IMR-90 (cell line): Measurements from ENCODE around the gene LFNG. TPM values are rescaled to one million over a fixed set of nuclear protein-coding genes. Genes with fewer than 3 reads are reported as not detected.
A peak's percentile ranks its signal among the peaks of the same experiment; 100 is the strongest.

Experiments
- ATAC-seq: fragments of 200-7000 bp; cut with Tn5 transposase; 2 replicates; pipeline ENCODE4 v1.9.1; 2020; ENCODE audit warnings: low read depth, mild to moderate bottlenecking, moderate library complexity
- BruUV-seq: library from RNA; stranded (reverse); fragments of 400-500 nt; replicated peaks from 2 replicates; lab custom pipeline; 2021; lab: Mats Ljungman, UMichigan
- CTCF ChIA-PET: fragments of 300-600 bp; formaldehyde crosslinking; extraction: SDS; loops from one replicate; lab custom pipeline; 2021; ENCODE audit warnings: antibody characterized with exemption; lab: Yijun Ruan, JAX
- POLR2A ChIA-PET: fragments of 300-600 bp; sonication (Branson Sonifier 250); formaldehyde crosslinking; loops from one replicate; lab custom pipeline; 2022; ENCODE audit warnings: antibody characterized with exemption; ENCODE audit not compliant: unreplicated experiment; lab: Charles Lee
- DNase-seq: peaks from one replicate; pipeline ENCODE4 v3.0.0; 2013
- H2AFZ ChIP-seq: replicated peaks from 2 replicates; pipeline ENCODE3; 2013; ENCODE audit warnings: low read length, mild to moderate bottlenecking; ENCODE audit not compliant: poor library complexity
- H2AK5ac ChIP-seq: 2 replicates; pipeline ENCODE4 v1.6.1; 2013; ENCODE audit warnings: low read depth, low read length, inconsistent platforms
- H2AK9ac ChIP-seq: replicated peaks from 2 replicates; pipeline ENCODE3; 2013; ENCODE audit warnings: mild to moderate bottlenecking, low read depth, low read length, moderate library complexity; ENCODE audit not compliant: poor library complexity
- H2BK120ac ChIP-seq: 2 replicates; pipeline ENCODE4 v1.6.1; 2013; ENCODE audit warnings: low read depth, low read length, inconsistent platforms
- H2BK15ac ChIP-seq: 3 replicates; pipeline ENCODE4 v1.6.1; 2013; ENCODE audit warnings: low read depth, low read length, inconsistent platforms
- H2BK20ac ChIP-seq: 2 replicates; pipeline ENCODE4 v1.6.1; 2013; ENCODE audit warnings: low read depth, mild to moderate bottlenecking, inconsistent platforms, low read length, moderate library complexity
- H2BK5ac ChIP-seq: 2 replicates; pipeline ENCODE4 v1.6.1; 2013; ENCODE audit warnings: mild to moderate bottlenecking, low read depth, low read length, inconsistent platforms; ENCODE audit not compliant: poor library complexity, severe bottlenecking
- H3K14ac ChIP-seq: replicated peaks from 2 replicates; pipeline ENCODE4 v1.6.1; 2013; ENCODE audit warnings: low read depth, low read length, inconsistent platforms
- H3K18ac ChIP-seq: 2 replicates; pipeline ENCODE4 v1.6.1; 2013; ENCODE audit warnings: low read depth, low read length, control low read depth
- H3K23ac ChIP-seq: 2 replicates; pipeline ENCODE4 v1.6.1; 2013; ENCODE audit warnings: low read depth, low read length, inconsistent platforms
- H3K27ac ChIP-seq: 2 replicates; pipeline ENCODE4 v1.5.1; 2013; ENCODE audit warnings: mild to moderate bottlenecking, control low read depth, low read length; ENCODE audit not compliant: insufficient read depth
- H3K27me3 ChIP-seq: 2 replicates; pipeline ENCODE4 v1.6.1; 2013; ENCODE audit warnings: low read length; ENCODE audit not compliant: control insufficient read depth, insufficient read depth
- H3K36me3 ChIP-seq: 2 replicates; pipeline ENCODE4 v1.6.1; 2013; ENCODE audit warnings: low read length, mixed read lengths; ENCODE audit not compliant: control insufficient read depth, insufficient read depth
- H3K4ac ChIP-seq: 2 replicates; pipeline ENCODE4 v1.6.1; 2013; ENCODE audit warnings: low read depth, low read length, inconsistent platforms
- H3K4me1 ChIP-seq: 2 replicates; pipeline ENCODE4 v1.6.1; 2013; ENCODE audit warnings: low read length, mixed read lengths; ENCODE audit not compliant: control insufficient read depth, insufficient read depth
- H3K4me2 ChIP-seq: 2 replicates; pipeline ENCODE4 v1.6.1; 2013; ENCODE audit warnings: low read depth, mild to moderate bottlenecking, control low read depth, low read length, moderate library complexity
- H3K4me3 ChIP-seq: 2 replicates; pipeline ENCODE4 v1.5.1; 2013; ENCODE audit warnings: low read depth, mild to moderate bottlenecking, control low read depth, low read length, moderate library complexity; ENCODE audit not compliant: insufficient read depth
- H3K56ac ChIP-seq: 2 replicates; pipeline ENCODE4 v1.6.1; 2013; ENCODE audit warnings: low read length, inconsistent platforms; ENCODE audit not compliant: insufficient read depth; ENCODE audit errors: extremely low read depth
- H3K79me1 ChIP-seq, 2 experiments: 2 replicates each; pipeline ENCODE4 v1.6.1; 2013; ENCODE audit warnings: low read length in 2 of 2, inconsistent platforms in 1 of 2, low read depth in 1 of 2
- H3K9ac ChIP-seq: 2 replicates; pipeline ENCODE4 v1.6.1; 2013; ENCODE audit warnings: low read depth, low read length, control low read depth
- H3K9me1 ChIP-seq: 2 replicates; pipeline ENCODE4 v1.6.1; 2013; ENCODE audit warnings: low read length, inconsistent platforms; ENCODE audit not compliant: insufficient read depth
- H3K9me3 ChIP-seq: 2 replicates; pipeline ENCODE4 v1.6.1; 2013; ENCODE audit warnings: low read length; ENCODE audit not compliant: control insufficient read depth, insufficient read depth
- H4K20me1 ChIP-seq: 2 replicates; pipeline ENCODE4 v1.6.1; 2013; ENCODE audit warnings: low read length, inconsistent platforms; ENCODE audit not compliant: insufficient read depth
- H4K5ac ChIP-seq: 2 replicates; pipeline ENCODE4 v1.6.1; 2013; ENCODE audit warnings: mild to moderate bottlenecking, low read depth, low read length, control low read depth
- H4K8ac ChIP-seq, 2 experiments: 2 replicates each; pipeline ENCODE4 v1.6.1; 2013; ENCODE audit warnings: low read depth in 2 of 2, low read length in 2 of 2, control low read depth in 1 of 2, inconsistent platforms in 1 of 2
- H4K91ac ChIP-seq: 2 replicates; pipeline ENCODE4 v1.6.1; 2013; ENCODE audit warnings: low read depth, low read length, inconsistent platforms; ENCODE audit not compliant: insufficient read depth
- BHLHE40 ChIP-seq: fragments of 150-350 bp; IDR thresholded peaks from 2 replicates; pipeline ENCODE4 v1.6.1; 2016; ENCODE audit warnings: mild to moderate bottlenecking, low read depth, low read length
- CEBPB ChIP-seq: IDR thresholded peaks from 2 replicates; pipeline ENCODE4 v1.6.1; 2012; ENCODE audit warnings: low read depth, low read length, improper control_type of control experiment
- CHD1 ChIP-seq: IDR thresholded peaks from 2 replicates; pipeline ENCODE4 v1.6.1; 2012; ENCODE audit warnings: low read depth, low read length, improper control_type of control experiment
- FOS ChIP-seq: fragments of 150-350 bp; IDR thresholded peaks from 2 replicates; pipeline ENCODE4 v1.6.1; 2016; ENCODE audit warnings: low read depth, low read length
- MAZ ChIP-seq: IDR thresholded peaks from 2 replicates; pipeline ENCODE4 v1.6.1; 2012; ENCODE audit warnings: low read depth, mild to moderate bottlenecking, low read length, improper control_type of control experiment, moderate library complexity, borderline replicate concordance
- MXI1 ChIP-seq: IDR thresholded peaks from 2 replicates; pipeline ENCODE4 v1.6.1; 2012; ENCODE audit warnings: low read depth, mild to moderate bottlenecking, low read length, moderate library complexity, borderline replicate concordance
- POLR2A ChIP-seq: IDR thresholded peaks from 2 replicates; pipeline ENCODE4 v1.6.1; 2012; ENCODE audit warnings: mild to moderate bottlenecking, low read depth, low read length
- RCOR1 ChIP-seq: IDR thresholded peaks from 2 replicates; pipeline ENCODE4 v1.6.1; 2012; ENCODE audit warnings: mild to moderate bottlenecking, low read length, improper control_type of control experiment; ENCODE audit not compliant: insufficient replicate concordance
- RFX5 ChIP-seq: IDR thresholded peaks from 2 replicates; pipeline ENCODE4 v1.8.0; 2012; ENCODE audit warnings: low read depth, mild to moderate bottlenecking, low read length, moderate library complexity
- SMC3 ChIP-seq: fragments of 150-350 bp; IDR thresholded peaks from 2 replicates; pipeline ENCODE4 v1.6.1; 2016; ENCODE audit warnings: low read depth, mild to moderate bottlenecking, antibody characterized with exemption, low read length, moderate library complexity
- WGBS, 2 experiments: methylation state at CpG; one replicate each; pipeline versions ENCODE4 v1.1.5 to v1.1.7; 2013; ENCODE audit warnings: missing lambda C conversion rate in 2 of 2; ENCODE audit not compliant: insufficient read length in 1 of 2; ENCODE audit errors: extremely low coverage in 2 of 2; 5-methylcytosine and 5-hydroxymethylcytosine counted together
- dilution Hi-C: fragments of 300-500 bp; cut with HindIII; formaldehyde crosslinking; loops from one replicate; pipeline ENCODE4 v1.14.3; 2018; ENCODE audit warnings: low sequenced_read_pairs; ENCODE audit not compliant: unreplicated experiment
- in situ Hi-C: fragments of 300-500 bp; cut with MboI; formaldehyde crosslinking; loops from 3 replicates; pipeline ENCODE4 v1.14.3; 2019; ENCODE audit warnings: low sequenced_read_pairs, inconsistent platforms, mixed read lengths
- intact Hi-C: fragments of 100-400 bp; cut with micrococcal nuclease; formaldehyde crosslinking; loops from 2 replicates; pipeline ENCODE4 v1.10.0; 2022
- polyA plus RNA-seq, 3 experiments: library from polyadenylated mRNA; depleted of rRNA; stranded (reverse); fragments of >200 nt; gene quantifications; 2 replicates each; pipeline ENCODE4 v1.2.3, GENCODE V29; 2012; ENCODE audit warnings: low replicate concordance in 1 of 3
- total RNA-seq: library from RNA; depleted of rRNA; stranded (reverse); fragments of >200 nt; gene quantifications from 2 replicates; pipeline ENCODE4 v1.2.3, GENCODE V29; 2012
- TF ChIP-seq, protein P1 (sequence below): conservative IDR thresholded peaks from 2 replicates; pipeline ENCODE4 v1.5.1; 2012; ENCODE audit warnings: mild to moderate bottlenecking, low read depth, low read length, improper control_type of control experiment
- TF ChIP-seq, protein P2 (sequence below): fragments of 150-350 bp; IDR thresholded peaks from 2 replicates; pipeline ENCODE4 v1.6.1; 2016; ENCODE audit warnings: low read depth, mild to moderate bottlenecking, low read length, moderate library complexity, borderline replicate concordance
- TF ChIP-seq, protein P3 (sequence below): fragments of 150-350 bp; IDR thresholded peaks from 2 replicates; pipeline ENCODE4 v1.6.1; 2017; ENCODE audit warnings: mild to moderate bottlenecking, antibody characterized with exemption, low read length, low read depth

LFNG gene
- total and polyA plus RNA-seq, 2 of the 4 experiments (the other 2 are of a cell fraction), result 1.8 to 5.1 TPM

DNA sequence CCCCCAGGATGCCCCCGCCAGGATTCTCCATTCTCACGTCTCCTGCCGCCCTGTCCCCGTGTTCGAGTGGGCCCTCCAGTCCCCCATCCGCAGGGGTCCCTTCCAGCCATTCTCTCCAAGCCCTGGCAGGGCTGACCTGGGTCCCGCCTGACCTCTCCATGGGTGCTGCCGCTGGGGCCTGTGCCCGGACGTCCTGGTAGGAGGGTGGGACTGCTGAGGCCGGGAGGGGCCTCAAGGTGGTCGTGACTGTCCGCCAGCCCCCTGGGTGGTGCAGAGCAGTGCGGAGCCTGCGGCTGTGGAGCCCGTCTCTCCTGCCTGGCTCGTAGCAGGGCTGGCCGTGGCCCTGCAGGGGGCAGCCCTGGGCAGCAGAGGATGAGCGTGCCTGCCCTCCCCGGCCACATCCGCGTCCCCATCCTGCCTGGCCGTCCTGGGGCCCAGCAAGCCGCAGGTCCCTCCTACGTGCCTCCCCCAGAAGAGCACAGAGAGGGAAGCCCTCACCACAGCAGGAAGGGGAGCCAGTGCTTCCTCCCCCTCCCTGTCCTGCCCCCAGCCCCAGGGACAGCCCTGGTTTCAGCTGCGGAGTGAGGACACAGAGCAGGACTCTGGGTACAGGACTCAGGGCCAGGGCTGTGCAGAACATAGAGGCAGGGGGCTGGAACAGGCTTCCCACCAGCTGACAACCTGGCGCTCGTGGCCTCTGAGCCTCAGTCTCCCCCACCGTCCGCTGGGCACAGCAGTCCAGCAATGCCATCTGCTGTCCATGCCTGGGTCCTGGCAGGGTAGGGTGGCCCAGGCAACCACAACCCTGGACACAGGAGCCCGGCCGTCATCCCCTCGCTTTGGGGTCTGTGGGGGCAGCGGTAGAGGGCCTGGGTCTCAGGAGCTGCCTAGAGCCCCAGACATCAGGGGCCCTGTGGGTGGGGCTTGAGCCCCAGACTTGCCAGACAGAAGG is 41.9 kb upstream of the LFNG start:
- dilution Hi-C loops (no loop called here), in situ Hi-C loops (no loop called here), intact Hi-C loops (loop anchor here (2.0 to 10.0 kb wide), 3 partner anchors 81 to 677 kb away; partner anchors contain the start of gene IQCE)
- Histone ChIP-seq H2BK20ac (no peak overlapping the region), H3K9me3 (peaks cover 1% of the 10 kb centered on the region; the same call in 1 of the 2 replicates), H2AK9ac (peak overlapping the region; percentile 48), H2BK120ac (no peak overlapping the region), H3K4me1 (no peaks in the 10 kb centered on the region), H3K79me1 (no peaks in the 10 kb centered on the region), H4K91ac (no peak overlapping the region; the same call in 1 of the 2 replicates), H2BK15ac (no peak overlapping the region), H3K9ac (no peak overlapping the region), H2BK5ac (no peak overlapping the region), H3K4me2 (no peak overlapping the region), H3K27ac (no peak overlapping the region), H2AFZ (peak overlapping the region; percentile 82), H3K18ac (no peak overlapping the region), H2AK5ac (no peak overlapping the region), H3K9me1 (no peaks in the 10 kb centered on the region), H3K27me3 (peaks cover 13% of the 10 kb centered on the region; the same call in 1 of the 2 replicates), H3K56ac (no peak overlapping the region), H3K36me3 (no peaks in the 10 kb centered on the region), H3K4me3 (no peak overlapping the region), H3K14ac (no peak overlapping the region), H4K5ac (no peak overlapping the region), H3K23ac (no peak overlapping the region), H3K4ac (no peak overlapping the region), H4K20me1 (no peaks in the 10 kb centered on the region), H4K8ac (peak overlapping the region in 1 of 2 experiments; percentile 66; a peak in 1 of 4 replicates)
- POLR2A ChIA-PET, result no interaction called here
- DNase-seq (peak; percentile 49), ATAC-seq (peak; percentile 99)
- 32% methylated on average over 12 of the region's 34 CpGs; no CpG with 5 or more reads in 1 of the 2 experiments for WGBS, 2 experiments
- CTCF ChIA-PET, result interaction anchor here (1.2 kb wide), 1 partner anchor 10 kb away, joined by 3 read pairs; no protein-coding TSS in a partner anchor
- BruUV-seq, result no TSS peak
- TF ChIP-seq MXI1, result no peak
- no peak for TF ChIP-seq RCOR1
- TF ChIP-seq POLR2A, result no peak
- TF ChIP-seq, protein P1, sequence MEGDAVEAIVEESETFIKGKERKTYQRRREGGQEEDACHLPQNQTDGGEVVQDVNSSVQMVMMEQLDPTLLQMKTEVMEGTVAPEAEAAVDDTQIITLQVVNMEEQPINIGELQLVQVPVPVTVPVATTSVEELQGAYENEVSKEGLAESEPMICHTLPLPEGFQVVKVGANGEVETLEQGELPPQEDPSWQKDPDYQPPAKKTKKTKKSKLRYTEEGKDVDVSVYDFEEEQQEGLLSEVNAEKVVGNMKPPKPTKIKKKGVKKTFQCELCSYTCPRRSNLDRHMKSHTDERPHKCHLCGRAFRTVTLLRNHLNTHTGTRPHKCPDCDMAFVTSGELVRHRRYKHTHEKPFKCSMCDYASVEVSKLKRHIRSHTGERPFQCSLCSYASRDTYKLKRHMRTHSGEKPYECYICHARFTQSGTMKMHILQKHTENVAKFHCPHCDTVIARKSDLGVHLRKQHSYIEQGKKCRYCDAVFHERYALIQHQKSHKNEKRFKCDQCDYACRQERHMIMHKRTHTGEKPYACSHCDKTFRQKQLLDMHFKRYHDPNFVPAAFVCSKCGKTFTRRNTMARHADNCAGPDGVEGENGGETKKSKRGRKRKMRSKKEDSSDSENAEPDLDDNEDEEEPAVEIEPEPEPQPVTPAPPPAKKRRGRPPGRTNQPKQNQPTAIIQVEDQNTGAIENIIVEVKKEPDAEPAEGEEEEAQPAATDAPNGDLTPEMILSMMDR, result peak; percentile 85
- no peak for TF ChIP-seq CEBPB
- no peak for TF ChIP-seq FOS
- TF ChIP-seq SMC3, result peak; percentile 76
- TF ChIP-seq RFX5, result no peak
- TF ChIP-seq BHLHE40, result no peak
- TF ChIP-seq, protein P2, sequence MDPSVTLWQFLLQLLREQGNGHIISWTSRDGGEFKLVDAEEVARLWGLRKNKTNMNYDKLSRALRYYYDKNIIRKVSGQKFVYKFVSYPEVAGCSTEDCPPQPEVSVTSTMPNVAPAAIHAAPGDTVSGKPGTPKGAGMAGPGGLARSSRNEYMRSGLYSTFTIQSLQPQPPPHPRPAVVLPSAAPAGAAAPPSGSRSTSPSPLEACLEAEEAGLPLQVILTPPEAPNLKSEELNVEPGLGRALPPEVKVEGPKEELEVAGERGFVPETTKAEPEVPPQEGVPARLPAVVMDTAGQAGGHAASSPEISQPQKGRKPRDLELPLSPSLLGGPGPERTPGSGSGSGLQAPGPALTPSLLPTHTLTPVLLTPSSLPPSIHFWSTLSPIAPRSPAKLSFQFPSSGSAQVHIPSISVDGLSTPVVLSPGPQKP, result no peak
- TF ChIP-seq, protein P3, sequence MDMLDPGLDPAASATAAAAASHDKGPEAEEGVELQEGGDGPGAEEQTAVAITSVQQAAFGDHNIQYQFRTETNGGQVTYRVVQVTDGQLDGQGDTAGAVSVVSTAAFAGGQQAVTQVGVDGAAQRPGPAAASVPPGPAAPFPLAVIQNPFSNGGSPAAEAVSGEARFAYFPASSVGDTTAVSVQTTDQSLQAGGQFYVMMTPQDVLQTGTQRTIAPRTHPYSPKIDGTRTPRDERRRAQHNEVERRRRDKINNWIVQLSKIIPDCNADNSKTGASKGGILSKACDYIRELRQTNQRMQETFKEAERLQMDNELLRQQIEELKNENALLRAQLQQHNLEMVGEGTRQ, result no peak
- TF ChIP-seq MAZ, result peak; percentile 48; the same call in 1 of the 2 replicates
- TF ChIP-seq CHD1, result no peak
